ENCODE data around the gene CENPV. TPM values are rescaled to one million over a fixed set of nuclear protein-coding genes. Genes with fewer than 3 reads are reported as not detected.

Gene CENPV
- total and polyA plus RNA-seq, 10 of the 15 experiments (the other 5 are each of a cell fraction or from before 2014, with no cell fraction given): 22.5 to 98.6 (median 80.8) TPM

- CTCF ChIA-PET: interaction anchor here (1.1 kb wide), 1 partner anchor 13 kb away, joined by 3 read pairs; no protein-coding TSS in a partner anchor
- no peaks in the 10 kb centered on the region for H4K20me1 ChIP-seq (ENCODE audit: control insufficient read depth, insufficient read depth)
- no peaks in the 10 kb centered on the region for H3K27me3 ChIP-seq (replicated peaks in 1 of 2; ENCODE audit: control insufficient read depth in 2 of 2, insufficient read depth in 2 of 2, low read length in 1 of 2)
- in situ Hi-C loops (cut with MboI): no loop called here
- no peak for ATAC-seq
- 98% methylated on average over 3 of the region's 3 CpGs for WGBS (ENCODE audit: insufficient coverage, insufficient replicate concordance, low lambda C conversion rate, missing lambda C conversion rate)
- POLR2A ChIA-PET: interaction anchor here (0.6 kb wide), 2 partner anchors 75 to 167 kb away, joined by 3 to 4 read pairs; no protein-coding TSS in a partner anchor
- no peaks in the 10 kb centered on the region for H3K4me1 ChIP-seq (ENCODE audit: control insufficient read depth, insufficient read depth, low read length)
- no peaks in the 10 kb centered on the region for H3K79me2 ChIP-seq (ENCODE audit: control insufficient read depth, insufficient read depth, low read length)
- no peak overlapping the region for H3K27ac ChIP-seq (ENCODE audit: control insufficient read depth, insufficient read depth)
- no peak overlapping the region for H3K4me2 ChIP-seq (ENCODE audit: control insufficient read depth, insufficient read depth)
- no peak overlapping the region for H3K9ac ChIP-seq (ENCODE audit: control insufficient read depth, insufficient read depth, low read length)
- no peak overlapping the region for H3K4me3 ChIP-seq
- SMC1A ChIA-PET (ENCODE audit: uncharacterized antibody, unreplicated experiment): interaction anchor here (1.1 to 1.3 kb wide), 3 partner anchors 12 to 34 kb away, joined by 3 to 4 read pairs (median 3); no protein-coding TSS in a partner anchor
- no peak for FAIRE-seq
- BruUV-seq (replicated peaks): no TSS peak
- DNase-seq (ENCODE audit: low read depth, low spot score): no peak
- no peak overlapping the region for H2AFZ ChIP-seq (ENCODE audit: control insufficient read depth, low read depth, low read length)
- TF ChIP-seq SREBF1 (IDR thresholded peaks at IDR 0.05; ENCODE audit: low read length): no peak
- TF ChIP-seq NR2C2 (IDR thresholded peaks at IDR 0.05; ENCODE audit: borderline replicate concordance, control insufficient read depth, insufficient read length, low read depth): no peak
- TF ChIP-seq PAX8 (IDR thresholded peaks at IDR 0.05): no peak
- TF ChIP-seq ATF7 (IDR thresholded peaks at IDR 0.05; ENCODE audit: low read depth): no peak
- RAD21 ChIA-PET (ENCODE audit: unreplicated experiment): no interaction called here
- peaks cover 2 to 4% of the 10 kb centered on the region in 2 experiments; a peak in 2 of 4 replicates for H3K36me3 ChIP-seq (ENCODE audit: control insufficient read depth in 2 of 2, insufficient read depth in 2 of 2, low read length in 1 of 2)
- no peaks in the 10 kb centered on the region for H3K9me3 ChIP-seq (replicated peaks; ENCODE audit: control insufficient read depth, insufficient read depth, low read length)
- intact Hi-C loops (cut with micrococcal nuclease; ENCODE audit: unreplicated experiment): no loop called here
Measured at GRCh38 chr17:16338391-16338790, 14.9 kb downstream of the CENPV start.

- Histone ChIP-seq H4K20me1 (ENCODE audit: control insufficient read depth, insufficient read depth) (no peaks in the 10 kb centered on the region), H3K27ac (ENCODE audit: control insufficient read depth, insufficient read depth) (no peak overlapping the region), H3K9me3 (replicated peaks; ENCODE audit: control insufficient read depth, insufficient read depth, low read length) (no peaks in the 10 kb centered on the region), H2AFZ (ENCODE audit: control insufficient read depth, low read depth, low read length) (no peak overlapping the region), H3K36me3 (ENCODE audit: control insufficient read depth in 2 of 2, insufficient read depth in 2 of 2, low read length in 1 of 2) (no peaks in the 10 kb centered on the region; a peak in 1 of 4 replicates), H3K27me3 (replicated peaks in 1 of 2; ENCODE audit: control insufficient read depth in 2 of 2, insufficient read depth in 2 of 2, low read length in 1 of 2) (no peaks in the 10 kb centered on the region), H3K4me2 (ENCODE audit: control insufficient read depth, insufficient read depth) (no peak overlapping the region), H3K4me3 (no peak overlapping the region), H3K4me1 (ENCODE audit: control insufficient read depth, insufficient read depth, low read length) (peaks cover 7% of the 10 kb centered on the region), H3K79me2 (ENCODE audit: control insufficient read depth, insufficient read depth, low read length) (no peaks in the 10 kb centered on the region), H3K9ac (ENCODE audit: control insufficient read depth, insufficient read depth, low read length) (no peak overlapping the region)
- ChIA-PET POLR2A (no interaction called here), SMC1A (ENCODE audit: uncharacterized antibody, unreplicated experiment) (interaction anchor here (0.6 kb wide), 1 partner anchor 62 kb away, joined by 3 read pairs; no protein-coding TSS in a partner anchor), CTCF (interaction anchor here (0.7 to 1.9 kb wide), 2 partner anchors 24 to 230 kb away, joined by 3 to 10 read pairs; no protein-coding TSS in a partner anchor), RAD21 (ENCODE audit: unreplicated experiment) (no interaction called here)
- in situ Hi-C loops (cut with MboI) (loop anchor here (10.0 kb wide), 1 partner anchor 65 kb away; no protein-coding TSS in a partner anchor), intact Hi-C loops (cut with micrococcal nuclease; ENCODE audit: unreplicated experiment) (no loop called here)
- peak; percentile 98 for ATAC-seq
- BruUV-seq (replicated peaks): no TSS peak
- WGBS (ENCODE audit: insufficient coverage, insufficient replicate concordance, low lambda C conversion rate, missing lambda C conversion rate): 51% methylated on average over 11 of the region's 11 CpGs
- DNase-seq (ENCODE audit: low read depth, low spot score): peak; percentile 28
- FAIRE-seq: no peak
- TF ChIP-seq FOXM1 (IDR thresholded peaks at IDR 0.05; ENCODE audit: low read depth, low read length) (no peak), IRF4 (IDR thresholded peaks at IDR 0.05; ENCODE audit: low read depth, low read length) (no peak), SIN3A (IDR thresholded peaks at IDR 0.05; ENCODE audit: low read depth, low read length) (no peak), TBL1XR1 (IDR thresholded peaks at IDR 0.05; ENCODE audit: low read depth, low read length) (no peak), ASH2L (IDR thresholded peaks at IDR 0.05; ENCODE audit: borderline replicate concordance, low read depth) (no peak), BCLAF1 (IDR thresholded peaks at IDR 0.05) (no peak), BACH1 (IDR thresholded peaks at IDR 0.05; ENCODE audit: borderline replicate concordance) (no peak), PKNOX1 (IDR thresholded peaks at IDR 0.05) (no peak), RAD21 (IDR thresholded peaks at IDR 0.05; ENCODE audit: insufficient read depth, low read depth, low read length) (no peak), POLR2AphosphoS2 (IDR thresholded peaks at IDR 0.05; ENCODE audit: low read depth, low read length) (no peak)
Measured at GRCh38 chr17:16329519-16330271, 23.6 kb downstream of the CENPV start.
